ENCODE measurements around the gene PP2D1.
"Not testable (repeated sequence)": the region's sequence is repeated elsewhere in the genome, so short reads cannot be mapped to it uniquely, and the experiment has no call there.

PP2D1 gene

GRCh38 chr3:20039765-20040547 lies 27.9 kb upstream of the PP2D1 start, which contains the start of gene KAT2B:
Gene KAT2B, plus strand, starts transcription at chr3:20040446. Its CDS starts 32 bp downstream, at chr3:20040478.
- no peak for DNase-seq

GRCh38 chr3:20039466-20039764 lies 27.4 kb upstream of the PP2D1 start:
- no peak for DNase-seq

GRCh38 chr3:20038699-20039465 lies 26.8 kb upstream of the PP2D1 start:
- no peak for DNase-seq

- no peak for DNase-seq
These were observed 25.4 kb upstream of the PP2D1 start for GRCh38 chr3:20037255-20037996.

DNA sequence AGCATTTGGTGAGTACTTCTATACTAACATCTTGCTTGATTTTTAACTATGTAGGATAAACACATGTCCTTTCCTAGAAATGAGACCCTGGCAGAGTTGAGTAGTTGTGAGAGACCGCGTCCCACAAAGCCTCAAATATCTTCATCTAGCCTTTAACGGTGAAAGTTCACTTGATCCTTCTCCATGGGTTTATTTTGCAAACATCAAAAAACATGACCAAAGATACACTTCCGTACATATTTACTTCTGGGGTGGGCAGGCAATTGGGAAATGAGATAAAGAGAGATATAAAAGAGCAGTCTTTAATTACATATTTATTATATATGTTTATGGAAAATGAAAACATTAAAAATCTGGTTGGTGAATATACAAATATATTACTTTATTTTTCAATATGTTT lies 23.0 kb upstream of the PP2D1 start:
- no peak for DNase-seq

DNA sequence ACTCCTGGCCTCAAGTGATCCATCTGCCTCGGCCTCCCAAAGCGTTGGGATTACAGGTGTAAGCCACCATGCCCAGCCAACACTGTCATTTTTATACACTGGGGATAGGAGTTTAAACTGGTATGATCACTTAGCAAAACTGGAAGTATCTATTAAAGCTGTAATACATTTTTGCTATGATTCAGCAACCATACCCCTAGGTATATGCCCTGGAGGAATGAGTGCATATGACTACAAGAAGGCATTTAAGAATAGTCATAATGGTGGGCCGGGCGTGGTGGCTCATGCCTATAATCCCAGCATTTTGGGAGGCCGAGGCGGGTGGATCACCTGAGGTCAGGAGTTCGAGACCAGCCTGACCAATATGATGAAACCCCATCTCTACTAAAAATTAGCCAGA lies 19.9 kb upstream of the PP2D1 start:
- not testable (repeated sequence) for DNase-seq

DNA sequence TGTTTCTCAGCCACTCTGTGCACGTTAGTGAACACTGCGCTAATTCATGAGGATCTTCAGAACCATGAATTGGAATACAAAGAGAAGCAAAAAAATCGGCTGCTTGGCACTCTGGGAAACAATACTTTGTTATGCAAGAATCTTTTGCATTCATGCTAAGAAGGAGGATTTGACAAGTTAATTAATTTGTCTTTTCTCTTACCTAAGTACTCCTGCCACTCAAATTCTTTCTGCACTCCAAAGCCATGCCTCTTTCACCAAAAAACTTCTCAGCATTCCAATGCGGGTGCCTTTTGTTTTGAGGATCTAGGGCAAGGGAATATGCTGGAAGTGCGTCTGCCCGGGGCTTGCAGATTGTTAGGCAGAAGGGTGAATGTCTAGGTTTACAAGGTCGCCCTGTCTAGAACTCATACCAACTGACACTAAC lies 16.9 kb upstream of the PP2D1 start:
- DNase-seq: no peak

GRCh38 chr3:20027136-20027535 lies 15.1 kb upstream of the PP2D1 start:
- no peak for DNase-seq

- DNase-seq: no peak
These were observed 11.8 kb upstream of the PP2D1 start for GRCh38 chr3:20023623-20024405.

- DNase-seq: no peak
These were observed 11.0 kb upstream of the PP2D1 start for GRCh38 chr3:20022954-20023622.

GRCh38 chr3:20016076-20016475 lies 4.0 kb upstream of the PP2D1 start:
- DNase-seq: not testable (repeated sequence)

DNA sequence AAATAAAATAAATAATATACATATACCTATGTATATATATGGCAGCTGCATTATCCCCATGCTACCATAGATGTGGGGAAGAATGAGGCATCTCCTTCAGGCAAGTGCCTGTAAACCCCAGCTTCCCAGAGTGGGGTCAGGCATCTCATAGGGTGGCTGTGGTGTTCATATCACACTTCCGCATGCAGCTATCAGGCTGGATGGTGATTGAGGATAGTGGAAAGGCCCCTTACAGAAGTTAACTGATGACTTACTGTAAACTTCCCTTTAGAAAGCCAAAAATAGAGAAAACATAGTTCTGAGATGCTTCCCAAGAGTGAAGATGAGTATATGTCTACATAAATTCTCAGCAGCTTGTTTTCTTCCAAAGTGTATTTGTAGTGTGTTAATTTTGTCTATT lies 3.5 kb upstream of the PP2D1 start:
- DNase-seq: no peak

DNA sequence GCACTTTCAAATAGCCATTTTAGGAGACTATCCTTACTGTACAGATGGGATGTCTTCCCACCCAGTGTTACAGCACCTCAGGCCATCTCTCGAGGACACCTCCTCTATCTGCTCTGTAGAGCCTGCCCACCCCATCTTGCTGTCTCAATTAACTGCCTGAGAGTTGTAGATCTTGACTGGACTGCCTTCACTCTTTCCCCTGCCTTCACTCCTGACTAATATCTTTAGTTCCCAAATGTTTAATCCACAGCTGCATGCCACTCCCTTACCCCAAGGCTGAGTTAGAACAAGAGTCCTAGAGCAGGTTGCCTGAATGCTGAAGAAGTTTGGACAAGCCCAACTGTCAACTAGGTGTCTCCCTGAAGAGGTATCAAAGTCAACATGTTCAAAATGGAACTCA lies 1.3 kb upstream of the PP2D1 start:
- no peak for DNase-seq

DNA sequence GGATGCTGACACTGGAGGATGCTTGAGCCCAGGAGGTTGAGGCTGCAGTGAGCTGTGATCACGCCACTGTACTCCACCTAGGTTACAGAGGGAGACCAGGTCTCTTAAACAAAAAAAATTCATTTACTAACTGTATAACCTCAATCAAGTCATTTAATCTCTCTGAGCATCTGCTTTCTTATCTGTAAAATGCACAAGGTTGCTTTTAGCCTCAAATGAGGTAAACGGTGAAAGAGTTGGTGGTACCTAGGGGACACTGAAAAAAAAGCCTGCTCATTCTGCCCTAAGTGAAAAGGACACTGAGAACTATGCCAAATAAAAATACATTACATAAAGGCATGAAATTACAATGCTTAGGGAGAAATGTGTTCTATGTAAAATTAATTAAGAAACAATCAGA lies 3.4 kb downstream of the PP2D1 start:
- no peak for DNase-seq

DNA sequence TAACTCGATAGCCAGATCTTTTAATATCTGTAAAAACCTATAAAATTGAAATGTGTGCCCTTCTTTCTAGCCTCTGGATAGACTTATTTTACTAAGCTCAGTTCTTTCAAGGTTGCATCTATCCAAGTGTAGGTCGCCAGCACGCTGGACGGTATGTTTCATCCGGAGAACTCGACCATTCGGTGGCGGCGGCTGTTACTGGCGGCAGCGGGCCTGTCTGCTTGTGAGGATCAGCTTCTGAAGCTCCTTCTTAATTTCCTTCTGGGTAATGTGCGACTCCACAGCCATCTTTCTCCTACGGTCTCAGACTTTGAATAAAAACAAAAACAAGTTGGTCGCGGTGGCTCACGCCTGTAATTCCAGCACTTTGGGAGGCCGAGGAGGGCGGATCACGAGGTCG lies 4.1 kb downstream of the PP2D1 start:
- DNase-seq: no peak

DNA sequence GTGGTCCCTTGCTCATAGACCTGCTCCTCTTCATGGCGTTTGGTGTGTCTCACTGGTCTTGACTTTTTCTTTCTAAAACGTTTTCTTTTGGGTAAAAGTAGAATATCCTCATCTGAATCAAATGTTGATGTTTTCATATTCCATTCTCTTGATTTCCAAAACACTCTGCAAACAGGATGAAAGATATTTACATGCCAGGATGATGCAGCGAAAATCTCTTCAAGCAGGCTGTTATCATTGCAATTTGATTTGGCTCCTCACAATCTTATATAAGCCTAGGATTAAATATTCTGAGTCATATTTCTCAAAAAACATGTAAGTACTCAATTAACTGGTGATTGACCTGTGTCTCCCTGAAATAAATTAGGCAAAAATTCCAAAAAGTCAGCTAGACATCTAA lies 10.1 kb downstream of the PP2D1 start:
- no peak for DNase-seq

GRCh38 chr3:19997502-19997901 lies 14.6 kb downstream of the PP2D1 start:
- DNase-seq: no peak

DNA sequence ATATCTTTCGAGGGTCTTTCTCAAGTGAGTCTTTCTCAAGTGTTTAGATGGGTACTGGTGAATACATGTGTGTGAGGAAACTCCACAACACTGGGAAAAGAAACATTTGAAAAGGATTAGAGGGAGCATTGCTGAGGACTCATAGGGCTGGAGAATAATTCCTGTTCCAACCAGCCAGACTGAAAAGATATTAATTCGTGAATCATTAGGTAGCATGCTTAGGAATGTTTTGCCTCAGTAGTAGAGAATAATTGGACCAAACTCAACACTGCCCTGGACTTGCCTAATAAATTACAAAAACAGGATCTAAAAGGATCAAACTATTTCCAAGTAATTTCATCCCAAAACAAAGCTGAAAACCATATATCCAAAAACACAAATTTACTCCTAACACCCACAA lies 17.3 kb downstream of the PP2D1 start:
- no peak for DNase-seq

- DNase-seq: not testable (repeated sequence)
These were observed 23.2 kb downstream of the PP2D1 start for GRCh38 chr3:19988904-19989303.

- DNase-seq: no peak
These were observed 40.0 kb downstream of the PP2D1 start for GRCh38 chr3:19972054-19972453.

DNA sequence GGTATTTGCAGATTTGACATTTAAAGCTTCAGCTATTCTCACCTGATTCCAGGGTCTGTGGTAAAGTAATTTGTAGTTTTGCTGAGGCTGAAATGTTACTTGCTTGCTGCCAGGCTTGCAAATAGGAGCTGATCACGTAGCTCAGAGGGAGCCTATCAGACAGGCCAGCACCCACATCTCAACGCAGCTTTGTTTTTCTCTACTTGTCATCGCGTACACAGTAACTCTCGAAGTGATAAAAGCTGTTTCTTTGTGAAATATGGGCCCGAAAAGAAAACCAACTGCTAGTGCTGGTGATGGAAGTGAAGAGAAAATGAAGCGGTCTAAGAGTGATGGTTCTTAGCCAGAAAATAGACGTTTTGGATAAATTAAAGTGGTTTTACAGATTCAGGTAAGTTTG lies 41.7 kb downstream of the PP2D1 start:
- no peak for DNase-seq

- no peak for DNase-seq
These were observed 44.3 kb downstream of the PP2D1 start for GRCh38 chr3:19967812-19968211.
